Testis (tissue), 3 donors: Measurements from ENCODE around the gene SPPL2B. TPM values are rescaled to one million over a fixed set of nuclear protein-coding genes. Genes with fewer than 3 reads are reported as not detected.

Experiments
- DNase-seq: peaks from one replicate; pipeline ENCODE4 v3.0.0-alpha.2; 2019
- H3K27ac ChIP-seq, 2 donors: fragments of 200-600 bp; sonication (generic); one replicate each; pipeline ENCODE4 v1.5.1; 2019
- H3K27me3 ChIP-seq: fragments of 200-600 bp; sonication (generic); one replicate; pipeline ENCODE4 v1.5.1; 2019
- H3K36me3 ChIP-seq: fragments of 200-600 bp; sonication (generic); one replicate; pipeline ENCODE4 v1.5.1; 2017; ENCODE audit warnings: low read depth; ENCODE audit errors: missing control alignments
- H3K4me1 ChIP-seq: fragments of 200-600 bp; sonication (generic); one replicate; pipeline ENCODE4 v1.5.1; 2019
- H3K4me3 ChIP-seq, 2 donors: fragments of 200-600 bp; sonication (generic); one replicate each; pipeline ENCODE4 v1.5.1; 2017 to 2019
- H3K9me3 ChIP-seq: fragments of 200-600 bp; sonication (generic); one replicate; pipeline ENCODE4 v1.5.1; 2017
- POLR2A ChIP-seq: fragments of 450-650 bp; IDR thresholded peaks from one replicate; pipeline ENCODE4 v1.6.1; 2017; ENCODE audit warnings: antibody characterized with exemption, mild to moderate bottlenecking, moderate library complexity
- WGBS, 2 donors: methylation state at CpG; one replicate each; pipeline ENCODE4 v1.1.5; 2018; 5-methylcytosine and 5-hydroxymethylcytosine counted together
- intact Hi-C: fragments of 100-400 bp; cut with DNase I; formaldehyde crosslinking; loops from one replicate; pipeline ENCODE4 v1.15.1; 2023; ENCODE audit warnings: low total_unique reads
- polyA plus RNA-seq: library from polyadenylated mRNA; stranded (reverse); fragments of 350-450 nt; fragmentation: Illumina TruSeq; extraction: RNeasy Lipid Tissue Mini Kit (QIAGEN cat#74804); gene quantifications from one replicate; pipeline ENCODE4 v1.2.3, GENCODE V29; 2014; ENCODE audit warnings: low read depth, low replicate concordance; ENCODE audit not compliant: insufficient read depth
- total RNA-seq, 2 donors: library from RNA; depleted of rRNA; stranded (reverse); fragments of >200 nt; gene quantifications; one replicate each; pipeline ENCODE4 v1.2.3, GENCODE V29; 2016
- TF ChIP-seq, protein P1 (sequence below), 3 experiments: fragments of 450-650 bp in 2 of 3; fragments of 200-600 bp in 1 of 3; sonication (generic) in 1 of 3; IDR thresholded peaks; one replicate each; pipeline ENCODE4 v1.5.1; 2016 to 2019; ENCODE audit warnings: antibody characterized with exemption in 3 of 3, mild to moderate bottlenecking in 2 of 3, moderate library complexity in 1 of 3

The SPPL2B gene
- total and polyA plus RNA-seq, 3 donors from 2014 or later: 132 to 215 (median 158) TPM

DNA sequence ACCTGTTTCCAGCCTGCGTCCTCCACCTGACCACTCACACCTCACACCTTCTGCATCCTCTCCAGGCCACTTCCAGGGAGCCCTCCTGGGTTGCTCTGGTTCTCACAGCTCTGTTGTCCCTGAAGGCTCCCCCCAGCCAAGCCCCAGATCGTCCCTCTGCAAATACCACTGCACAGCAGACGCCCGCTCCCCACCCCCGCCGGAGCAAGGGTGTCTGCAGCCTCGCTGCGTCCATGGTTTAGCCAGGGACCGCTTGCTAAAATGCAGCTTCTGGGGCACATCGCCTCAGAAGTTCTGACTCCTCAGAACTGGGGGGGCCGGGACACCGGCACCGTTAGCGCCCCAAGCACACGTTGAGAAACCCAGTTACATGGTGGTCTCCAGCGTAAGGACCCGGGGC is 21.5 kb upstream of the SPPL2B start:
- H3K27ac ChIP-seq: no peak overlapping the region
- intact Hi-C loops: no loop called here
- H3K4me1 ChIP-seq: no peaks in the 10 kb centered on the region
- no peak overlapping the region for H3K4me3 ChIP-seq
- no peak for DNase-seq
- no peak for TF ChIP-seq POLR2A
- TF ChIP-seq, protein P1, sequence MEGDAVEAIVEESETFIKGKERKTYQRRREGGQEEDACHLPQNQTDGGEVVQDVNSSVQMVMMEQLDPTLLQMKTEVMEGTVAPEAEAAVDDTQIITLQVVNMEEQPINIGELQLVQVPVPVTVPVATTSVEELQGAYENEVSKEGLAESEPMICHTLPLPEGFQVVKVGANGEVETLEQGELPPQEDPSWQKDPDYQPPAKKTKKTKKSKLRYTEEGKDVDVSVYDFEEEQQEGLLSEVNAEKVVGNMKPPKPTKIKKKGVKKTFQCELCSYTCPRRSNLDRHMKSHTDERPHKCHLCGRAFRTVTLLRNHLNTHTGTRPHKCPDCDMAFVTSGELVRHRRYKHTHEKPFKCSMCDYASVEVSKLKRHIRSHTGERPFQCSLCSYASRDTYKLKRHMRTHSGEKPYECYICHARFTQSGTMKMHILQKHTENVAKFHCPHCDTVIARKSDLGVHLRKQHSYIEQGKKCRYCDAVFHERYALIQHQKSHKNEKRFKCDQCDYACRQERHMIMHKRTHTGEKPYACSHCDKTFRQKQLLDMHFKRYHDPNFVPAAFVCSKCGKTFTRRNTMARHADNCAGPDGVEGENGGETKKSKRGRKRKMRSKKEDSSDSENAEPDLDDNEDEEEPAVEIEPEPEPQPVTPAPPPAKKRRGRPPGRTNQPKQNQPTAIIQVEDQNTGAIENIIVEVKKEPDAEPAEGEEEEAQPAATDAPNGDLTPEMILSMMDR (IDR thresholded peaks at IDR 0.05): no peak
- H3K36me3 ChIP-seq: no peaks in the 10 kb centered on the region
- H3K27me3 ChIP-seq: no peaks in the 10 kb centered on the region
- 63 to 89% methylated on average over 1 to 15 of the region's 17 CpGs for WGBS, 2 donors
- H3K9me3 ChIP-seq: no peaks in the 10 kb centered on the region

DNA sequence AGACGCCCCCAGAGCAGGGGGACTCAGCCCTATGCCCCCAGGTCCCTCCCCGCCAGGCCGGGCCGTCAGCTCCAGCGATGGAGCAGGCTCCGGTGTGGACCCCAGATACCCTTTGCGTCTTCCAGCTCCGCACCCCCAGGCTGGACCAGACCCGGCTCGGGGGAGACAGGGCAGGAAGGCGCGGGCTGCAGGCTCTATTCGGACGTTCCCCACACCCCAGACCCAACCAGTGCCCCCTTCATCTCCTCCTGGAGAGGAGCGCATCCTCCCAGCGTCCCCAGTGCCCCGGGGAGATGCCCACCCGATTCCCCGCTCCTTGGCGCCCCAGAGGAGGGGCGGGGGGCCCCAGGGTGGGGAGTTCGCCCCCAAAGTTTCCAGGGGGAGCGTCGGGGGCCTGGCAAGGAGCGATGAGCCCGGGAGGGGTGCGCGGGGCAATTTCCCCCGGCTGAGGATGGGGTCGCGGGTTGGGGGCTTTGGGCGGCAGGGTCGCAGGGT is 20.9 kb upstream of the SPPL2B start:
- H3K36me3 ChIP-seq: no peaks in the 10 kb centered on the region
- WGBS, 2 donors: 16 to 20% methylated on average over 6 to 30 of the region's 33 CpGs
- intact Hi-C loops: no loop called here

DNA sequence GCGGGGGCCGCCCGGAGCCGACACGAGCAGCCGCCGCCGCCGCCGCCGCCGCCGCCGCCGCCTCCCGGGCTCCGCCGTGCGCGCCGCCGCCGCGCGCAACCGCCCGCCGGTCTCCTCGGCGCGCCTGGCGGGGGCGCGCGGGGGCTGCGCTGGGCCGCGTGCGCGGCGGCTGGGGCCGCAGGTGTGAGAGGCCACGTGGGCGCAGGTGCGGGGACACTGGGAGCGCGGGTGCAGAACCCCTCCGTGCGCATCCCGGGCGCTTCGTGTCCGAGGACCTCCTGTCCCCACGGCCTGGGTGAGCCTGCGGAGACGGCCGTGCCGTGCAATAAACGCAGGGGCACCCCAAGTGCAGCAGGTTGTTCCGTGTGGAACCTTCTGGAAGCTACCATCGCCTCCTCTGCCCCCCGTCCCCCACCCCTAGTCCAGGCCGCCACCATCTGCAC is 20.3 kb upstream of the SPPL2B start, which contains the start of gene LINGO3:
LINGO3 (minus strand) TSS at position 41 of the 443 bp plus-strand sequence. CDS start 16,378 bp downstream, outside the sequence.
- intact Hi-C loops: no loop called here
- no peaks in the 10 kb centered on the region for H3K9me3 ChIP-seq
- no peaks in the 10 kb centered on the region for H3K27me3 ChIP-seq
- no peak for DNase-seq
- H3K4me3 ChIP-seq: peak within 1 kb of the TSS in 1 of 2 donors; percentile 20
- H3K36me3 ChIP-seq: no peaks in the 10 kb centered on the region
- 5% methylated on average over 3 to 50 of the region's 63 CpGs for WGBS, 2 donors
- no peak for TF ChIP-seq POLR2A
- TF ChIP-seq, protein P1 (IDR thresholded peaks at IDR 0.05): no peak
- H3K27ac ChIP-seq: no peak within 1 kb of the TSS
- no peaks in the 10 kb centered on the region for H3K4me1 ChIP-seq

More for the DNA sequence above, 20.9 kb upstream of the SPPL2B start:
- Histone ChIP-seq H3K27me3 (no peaks in the 10 kb centered on the region), H3K9me3 (no peaks in the 10 kb centered on the region), H3K4me1 (no peaks in the 10 kb centered on the region), H3K27ac (no peak overlapping the region), H3K4me3 (peak overlapping the region in 1 of 2 donors; percentile 20)
- no peak for TF ChIP-seq POLR2A
- TF ChIP-seq, protein P1 (IDR thresholded peaks at IDR 0.05): no peak
- no peak for DNase-seq

- no peaks in the 10 kb centered on the region for H3K36me3 ChIP-seq
- H3K27ac ChIP-seq: no peak overlapping the region
- H3K9me3 ChIP-seq: no peaks in the 10 kb centered on the region
- H3K4me3 ChIP-seq: no peak overlapping the region
- intact Hi-C loops: no loop called here
- H3K27me3 ChIP-seq: no peaks in the 10 kb centered on the region
- TF ChIP-seq, protein P1 (IDR thresholded peaks at IDR 0.05): no peak
- TF ChIP-seq POLR2A: no peak
- 62 to 76% methylated on average over 11 to 17 of the region's 17 CpGs for WGBS, 2 donors
- no peaks in the 10 kb centered on the region for H3K4me1 ChIP-seq
- peak; percentile 43 for DNase-seq
These were observed 18.6 kb upstream of the SPPL2B start for GRCh38 chr19:2309734-2310362.

- whole genome bisulfite sequencing, 2 donors: 96 to 100% methylated on average over 4 of the region's 4 CpGs
- no peaks in the 10 kb centered on the region for H3K4me1 ChIP-seq
- H3K27me3 ChIP-seq: no peaks in the 10 kb centered on the region
- no peak overlapping the region for H3K4me3 ChIP-seq
- DNase-seq: no peak
- no peaks in the 10 kb centered on the region for H3K9me3 ChIP-seq
- intact Hi-C loops: no loop called here
- no peak overlapping the region for H3K27ac ChIP-seq
- H3K36me3 ChIP-seq: no peaks in the 10 kb centered on the region
- TF ChIP-seq, protein P1 (IDR thresholded peaks at IDR 0.05): no peak
- TF ChIP-seq POLR2A: no peak
These were observed 17.4 kb upstream of the SPPL2B start for GRCh38 chr19:2311093-2311492.
